SU-DHL-6 (cell line): ENCODE data around the gene SLC39A10.

Experiments
- H2AFZ ChIP-seq: fragments of 200-600 bp; sonication (generic); 2 replicates; pipeline ENCODE4 v1.6.1; 2014; ENCODE audit warnings: low read depth, mild to moderate bottlenecking, moderate library complexity, mixed read lengths, antibody characterized with exemption, low read length; ENCODE audit not compliant: severe bottlenecking
- H3F3A ChIP-seq: fragments of 200-600 bp; shearing (Covaris generic); 2 replicates; pipeline ENCODE4 v1.6.0; 2016; ENCODE audit warnings: antibody characterized with exemption, mild to moderate bottlenecking; ENCODE audit not compliant: insufficient read depth
- H3K27ac ChIP-seq: fragments of 200-600 bp; sonication (generic); 2 replicates; pipeline ENCODE4 v1.5.1; 2016; ENCODE audit warnings: low read depth, mild to moderate bottlenecking, low read length, moderate library complexity, mixed read lengths
- H3K27me3 ChIP-seq: fragments of 200-600 bp; sonication (generic), shearing (Covaris generic); 2 replicates; pipeline ENCODE4 v1.6.0; 2014; ENCODE audit warnings: mild to moderate bottlenecking, low read length
- H3K36me3 ChIP-seq: fragments of 200-600 bp; sonication (generic); 2 replicates; pipeline ENCODE4 v1.6.1; 2014; ENCODE audit warnings: mild to moderate bottlenecking, low read length, mixed read lengths
- H3K4me2 ChIP-seq: fragments of 300-600, 200-600 bp; shearing (Covaris generic), sonication (generic); 2 replicates; pipeline ENCODE4 v1.6.0; 2014; ENCODE audit warnings: low read length, low read depth, mild to moderate bottlenecking; ENCODE audit not compliant: poor library complexity, severe bottlenecking
- H3K4me3 ChIP-seq: fragments of 200-600 bp; sonication (generic); 2 replicates; pipeline ENCODE4 v1.5.1; 2014; ENCODE audit warnings: antibody characterized with exemption, low read length, mild to moderate bottlenecking, mixed read lengths; ENCODE audit not compliant: insufficient read depth, poor library complexity, severe bottlenecking
- H3K79me2 ChIP-seq: fragments of 200-600 bp; sonication (generic); 2 replicates; pipeline ENCODE4 v1.6.1; 2014; ENCODE audit warnings: mild to moderate bottlenecking, low read length, moderate library complexity; ENCODE audit not compliant: insufficient read depth
- H3K9ac ChIP-seq: fragments of 200-600 bp; sonication (generic); 2 replicates; pipeline ENCODE4 v1.7.0; 2014; ENCODE audit warnings: mild to moderate bottlenecking, low read length
- H3K9me2 ChIP-seq: fragments of 200-600 bp; sonication (generic); replicated peaks from 2 replicates; pipeline ENCODE4 v1.6.1; 2014; ENCODE audit warnings: low read length; ENCODE audit not compliant: insufficient read depth
- H3K9me3 ChIP-seq: fragments of 200-600 bp; sonication (generic); 2 replicates; pipeline ENCODE4 v1.6.1; 2014; ENCODE audit warnings: low read length, mixed read lengths; ENCODE audit not compliant: insufficient read depth
- H4K20me1 ChIP-seq: fragments of 200-600 bp; sonication (generic); 2 replicates; pipeline ENCODE4 v1.6.1; 2014; ENCODE audit warnings: low read depth, mild to moderate bottlenecking, antibody characterized with exemption, low read length, moderate library complexity, mixed read lengths
- CTCF ChIP-seq: fragments of 200-600 bp; sonication (generic); IDR thresholded peaks from one replicate; pipeline ENCODE4 v1.5.1; 2017; ENCODE audit warnings: antibody characterized with exemption, mild to moderate bottlenecking, low read length, moderate library complexity; ENCODE audit not compliant: insufficient read depth, poor library complexity, severe bottlenecking
- EZH2phosphoT487 ChIP-seq: fragments of 200-600 bp; sonication (generic), shearing (Covaris generic); conservative IDR thresholded peaks from 2 replicates; pipeline ENCODE4 v1.6.1; 2018; ENCODE audit warnings: mild to moderate bottlenecking, antibody characterized with exemption, low read length, moderate library complexity, mixed read lengths

The SLC39A10 gene

DNA sequence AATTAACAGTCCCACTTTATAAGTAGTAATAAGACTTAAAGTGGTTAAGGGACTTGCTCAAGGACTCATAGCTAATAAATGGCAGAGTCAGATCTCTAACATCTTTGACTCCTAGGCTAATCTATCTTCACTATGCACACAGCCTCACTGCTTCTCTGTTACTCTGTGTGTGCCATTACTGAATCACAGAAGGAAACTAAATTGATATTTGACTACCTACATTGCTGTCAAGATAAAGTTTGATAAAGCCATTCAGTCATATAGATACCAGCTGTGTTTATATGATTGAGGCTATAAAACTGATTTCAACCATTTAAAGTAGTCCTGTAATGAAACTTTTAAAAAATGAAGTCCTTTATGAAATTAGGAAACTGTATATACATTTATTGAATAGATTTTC, 10.9 kb downstream of the SLC39A10 start:
- no peak overlapping the region for H3K27ac ChIP-seq
- H3K36me3 ChIP-seq, result no peaks in the 10 kb centered on the region
- H3K4me3 ChIP-seq, result no peak overlapping the region
- H3K9ac ChIP-seq, result no peak overlapping the region
- H3K79me2 ChIP-seq, result no peaks in the 10 kb centered on the region
- TF ChIP-seq CTCF, result no peak
- TF ChIP-seq EZH2phosphoT487, result no peak
- peaks cover 6% of the 10 kb centered on the region; the same call in 1 of the 2 replicates for H4K20me1 ChIP-seq
- H3K9me2 ChIP-seq, result no peaks in the 10 kb centered on the region
- H3K27me3 ChIP-seq, result no peaks in the 10 kb centered on the region
- no peak overlapping the region for H3K4me2 ChIP-seq
- no peak overlapping the region for H2AFZ ChIP-seq
- no peaks in the 10 kb centered on the region for H3F3A ChIP-seq
- no peaks in the 10 kb centered on the region for H3K9me3 ChIP-seq

GRCh38 chr2:195670191-195670590, 13.2 kb downstream of the SLC39A10 start:
- Histone ChIP-seq H2AFZ (no peak overlapping the region), H4K20me1 (peaks cover 6% of the 10 kb centered on the region; the same call in 1 of the 2 replicates), H3K9me3 (no peaks in the 10 kb centered on the region), H3K27ac (no peak overlapping the region), H3F3A (no peaks in the 10 kb centered on the region), H3K4me2 (no peak overlapping the region), H3K4me3 (no peak overlapping the region), H3K36me3 (no peaks in the 10 kb centered on the region), H3K9ac (no peak overlapping the region), H3K27me3 (no peaks in the 10 kb centered on the region), H3K79me2 (no peaks in the 10 kb centered on the region), H3K9me2 (no peaks in the 10 kb centered on the region)
- TF ChIP-seq EZH2phosphoT487, result no peak
- no peak for TF ChIP-seq CTCF

- TF ChIP-seq EZH2phosphoT487 (no peak), CTCF (no peak)
- Histone ChIP-seq H3K27me3 (no peaks in the 10 kb centered on the region), H3K36me3 (no peaks in the 10 kb centered on the region), H3K79me2 (no peaks in the 10 kb centered on the region), H3K9me3 (no peaks in the 10 kb centered on the region), H3K9ac (no peak overlapping the region), H3K4me3 (no peak overlapping the region), H2AFZ (no peak overlapping the region), H3K27ac (no peak overlapping the region), H3K4me2 (no peak overlapping the region), H4K20me1 (peaks cover 6% of the 10 kb centered on the region; the same call in 1 of the 2 replicates), H3K9me2 (no peaks in the 10 kb centered on the region), H3F3A (no peaks in the 10 kb centered on the region)
These were observed 14.5 kb downstream of the SLC39A10 start for GRCh38 chr2:195671563-195671962.
